Esophagus squamous epithelium (tissue), 5 donors: ENCODE data around the gene TXNRD1. TPM values are rescaled to one million over a fixed set of nuclear protein-coding genes. Genes with fewer than 3 reads are reported as not detected.

Source experiments
- DNase-seq: peaks from one replicate; lab custom pipeline; 2025; lab: John Stamatoyannopoulos, UW
- H3K27ac ChIP-seq, 4 donors: fragments of 200-600 bp; sonication (generic); one replicate each; pipeline ENCODE4 v1.5.1; 2016 to 2019; ENCODE audit warnings: mild to moderate bottlenecking in 1 of 4
- H3K27me3 ChIP-seq, 4 donors: fragments of 200-600 bp; sonication (generic); 1 replicate in 3 of 4; 2 replicates in 1 of 4; pipeline versions ENCODE4 v1.5.1 to v1.6.0; 2017 to 2021; ENCODE audit warnings: antibody characterized with exemption in 1 of 4
- H3K36me3 ChIP-seq, 3 donors: fragments of 200-600 bp; sonication (generic); one replicate each; pipeline ENCODE4 v1.5.1; 2016 to 2019
- H3K4me1 ChIP-seq, 3 donors: fragments of 200-600 bp; sonication (generic); one replicate each; pipeline ENCODE4 v1.5.1; 2017 to 2019
- H3K4me3 ChIP-seq, 4 donors: fragments of 200-600 bp; sonication (generic); 1 replicate in 3 of 4; 2 replicates in 1 of 4; pipeline ENCODE4 v1.5.1; 2016 to 2019; ENCODE audit warnings: mild to moderate bottlenecking in 2 of 4, moderate library complexity in 1 of 4
- H3K9me3 ChIP-seq, 3 donors: fragments of 200-600 bp; sonication (generic); one replicate each; pipeline ENCODE4 v1.5.1; 2016 to 2019
- POLR2A ChIP-seq, 4 donors: fragments of 450-650 bp; IDR thresholded peaks; one replicate each; pipeline ENCODE4 v1.6.1; 2017; ENCODE audit warnings: antibody characterized with exemption in 4 of 4, mild to moderate bottlenecking in 4 of 4, moderate library complexity in 3 of 4
- WGBS, 2 donors: methylation state at CpG; one replicate each; pipeline ENCODE4 v1.1.5; 2018; 5-methylcytosine and 5-hydroxymethylcytosine counted together
- intact Hi-C: fragments of 100-400 bp; cut with DNase I; formaldehyde crosslinking; loops from one replicate; pipeline ENCODE4 v1.15.0; 2022
- total RNA-seq, 4 donors: library from RNA; depleted of rRNA; stranded (reverse); fragments of >200 nt; gene quantifications; one replicate each; pipeline ENCODE4 v1.1.0, GENCODE V29; 2016
- TF ChIP-seq, protein P1 (sequence below), 6 experiments: fragments of 450-650 bp in 4 of 6; fragments of 200-600 bp in 2 of 6; sonication (generic) in 2 of 6; IDR thresholded peaks; one replicate each; pipeline ENCODE4 v1.5.1; 2016 to 2019; ENCODE audit warnings: antibody characterized with exemption in 6 of 6, mild to moderate bottlenecking in 4 of 6, moderate library complexity in 4 of 6
- donor health status: DM: yes; HTN: yes; CAD: no.

The TXNRD1 gene
- total RNA-seq, 4 donors from 2014 or later: 40.6 to 125 (median 82.0) TPM

DNA sequence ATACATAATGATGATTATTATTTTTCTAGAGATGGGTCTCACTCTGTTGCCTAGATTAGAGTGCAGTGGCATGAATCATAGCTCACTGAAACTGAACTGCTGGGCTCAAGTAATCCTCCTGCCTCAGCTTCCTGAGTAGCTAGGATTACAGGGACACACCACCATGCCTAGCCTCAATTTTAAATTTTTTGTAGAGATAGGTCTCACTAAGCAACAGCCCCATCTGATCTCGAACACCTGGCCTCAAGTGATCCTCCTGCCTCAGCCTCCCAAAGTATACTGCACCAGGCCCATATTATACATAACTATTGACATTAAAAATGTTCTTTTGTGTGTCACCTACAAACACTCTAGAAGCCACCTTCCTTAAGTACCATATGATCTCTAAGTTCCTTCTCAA, 3.4 kb downstream of the TXNRD1 start:
- peak overlapping the region; percentile 81 to 91 (median 87) for H3K27ac ChIP-seq
- no peaks in the 10 kb centered on the region for H3K9me3 ChIP-seq
- no peak for DNase-seq
- peaks cover 20 to 61% (median 25%) of the 10 kb centered on the region in 3 donors for H3K4me1 ChIP-seq
- TF ChIP-seq, protein P1, sequence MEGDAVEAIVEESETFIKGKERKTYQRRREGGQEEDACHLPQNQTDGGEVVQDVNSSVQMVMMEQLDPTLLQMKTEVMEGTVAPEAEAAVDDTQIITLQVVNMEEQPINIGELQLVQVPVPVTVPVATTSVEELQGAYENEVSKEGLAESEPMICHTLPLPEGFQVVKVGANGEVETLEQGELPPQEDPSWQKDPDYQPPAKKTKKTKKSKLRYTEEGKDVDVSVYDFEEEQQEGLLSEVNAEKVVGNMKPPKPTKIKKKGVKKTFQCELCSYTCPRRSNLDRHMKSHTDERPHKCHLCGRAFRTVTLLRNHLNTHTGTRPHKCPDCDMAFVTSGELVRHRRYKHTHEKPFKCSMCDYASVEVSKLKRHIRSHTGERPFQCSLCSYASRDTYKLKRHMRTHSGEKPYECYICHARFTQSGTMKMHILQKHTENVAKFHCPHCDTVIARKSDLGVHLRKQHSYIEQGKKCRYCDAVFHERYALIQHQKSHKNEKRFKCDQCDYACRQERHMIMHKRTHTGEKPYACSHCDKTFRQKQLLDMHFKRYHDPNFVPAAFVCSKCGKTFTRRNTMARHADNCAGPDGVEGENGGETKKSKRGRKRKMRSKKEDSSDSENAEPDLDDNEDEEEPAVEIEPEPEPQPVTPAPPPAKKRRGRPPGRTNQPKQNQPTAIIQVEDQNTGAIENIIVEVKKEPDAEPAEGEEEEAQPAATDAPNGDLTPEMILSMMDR (IDR thresholded peaks at IDR 0.05): no peak
- TF ChIP-seq POLR2A (IDR thresholded peaks at IDR 0.05): no peak
- 92 to 94% methylated on average over 1 of the region's 1 CpG for WGBS, 2 donors
- no peak overlapping the region for H3K4me3 ChIP-seq
- peaks cover 0 to 5% (median 0%) of the 10 kb centered on the region in 4 donors for H3K27me3 ChIP-seq
- no peaks in the 10 kb centered on the region for H3K36me3 ChIP-seq
- intact Hi-C loops: loop anchor here (5.0 kb wide), 2 partner anchors 68 to 138 kb away; no protein-coding TSS in a partner anchor

GRCh38 chr12:104219361-104219892, 3.8 kb downstream of the TXNRD1 start:
- no peak for DNase-seq
- Histone ChIP-seq H3K36me3 (no peaks in the 10 kb centered on the region), H3K4me3 (no peak overlapping the region), H3K4me1 (peaks cover 20 to 63% (median 25%) of the 10 kb centered on the region in 3 donors), H3K9me3 (no peaks in the 10 kb centered on the region), H3K27me3 (peaks cover 0 to 9% (median 0%) of the 10 kb centered on the region in 4 donors), H3K27ac (peak overlapping the region; percentile 81 to 91 (median 87))
- intact Hi-C loops: loop anchor here (5.0 kb wide), 2 partner anchors 68 to 138 kb away; no protein-coding TSS in a partner anchor
- TF ChIP-seq, protein P1 (IDR thresholded peaks at IDR 0.05): no peak
- no peak for TF ChIP-seq POLR2A (IDR thresholded peaks at IDR 0.05)
- 18 to 21% methylated on average over 4 of the region's 4 CpGs for WGBS, 2 donors

DNA sequence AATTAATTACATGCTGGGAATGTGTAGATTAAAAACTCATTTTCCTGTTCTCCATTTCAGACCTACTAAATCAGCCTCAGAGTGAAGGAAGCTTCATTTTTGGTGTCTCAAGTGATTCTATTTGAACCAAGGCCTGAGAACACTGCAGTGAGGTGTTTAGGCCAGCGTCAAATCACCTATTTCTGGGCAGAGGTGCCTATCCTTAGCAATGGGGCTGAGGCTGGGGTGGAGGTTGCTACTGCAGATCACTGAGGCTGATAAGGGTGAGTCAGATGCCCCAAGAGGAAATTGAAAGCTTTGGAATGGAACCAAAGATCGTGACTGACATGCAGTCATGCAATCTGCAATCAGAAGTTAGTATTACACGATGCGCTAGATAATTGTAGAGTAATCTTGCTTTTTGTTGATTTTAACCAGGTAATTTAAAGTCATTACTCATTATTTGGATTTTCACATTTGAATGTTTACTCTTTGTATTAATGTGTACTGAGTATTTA, 4.4 kb downstream of the TXNRD1 start:
- H3K27ac ChIP-seq: peak overlapping the region; percentile 81 to 91 (median 87)
- H3K4me1 ChIP-seq: peaks cover 20 to 63% (median 25%) of the 10 kb centered on the region in 3 donors
- peaks cover 0 to 9% (median 0%) of the 10 kb centered on the region in 4 donors for H3K27me3 ChIP-seq
- H3K4me3 ChIP-seq: peak overlapping the region in 1 of 4 donors; percentile 13
- 13 to 28% methylated on average over 4 of the region's 4 CpGs for WGBS, 2 donors
- no peak for DNase-seq
- intact Hi-C loops: loop anchor here (5.0 kb wide), 2 partner anchors 67 to 137 kb away; no protein-coding TSS in a partner anchor
- H3K9me3 ChIP-seq: no peaks in the 10 kb centered on the region
- no peak for TF ChIP-seq POLR2A (IDR thresholded peaks at IDR 0.05)
- TF ChIP-seq, protein P1 (IDR thresholded peaks at IDR 0.05): no peak
- no peaks in the 10 kb centered on the region for H3K36me3 ChIP-seq

DNA sequence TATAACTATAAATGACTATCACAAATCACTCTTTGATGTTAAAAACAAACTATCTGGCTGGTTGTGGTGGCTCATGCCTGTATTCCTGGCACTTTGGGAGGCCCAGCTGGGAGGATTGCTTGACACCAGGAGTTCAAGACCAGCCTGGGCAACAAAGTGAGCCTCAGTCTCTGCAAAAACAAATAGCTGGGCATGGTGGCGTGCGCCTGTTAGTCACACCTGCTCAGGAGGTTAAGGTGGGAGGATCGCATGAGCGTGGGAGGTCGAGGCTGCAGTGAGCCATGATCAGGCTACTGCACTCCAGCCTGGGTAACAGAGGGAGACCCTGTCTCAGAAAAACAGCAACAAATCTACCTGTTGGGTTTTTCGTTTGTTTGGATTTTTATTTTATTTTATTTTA, 5.4 kb downstream of the TXNRD1 start:
- H3K4me3 ChIP-seq: no peak overlapping the region
- no peak for TF ChIP-seq POLR2A (IDR thresholded peaks at IDR 0.05)
- TF ChIP-seq, protein P1 (IDR thresholded peaks at IDR 0.05): no peak
- no peaks in the 10 kb centered on the region for H3K36me3 ChIP-seq
- no peak for DNase-seq
- WGBS, 2 donors: 88 to 90% methylated on average over 4 to 6 of the region's 6 CpGs
- peaks cover 0 to 9% (median 0%) of the 10 kb centered on the region in 4 donors for H3K27me3 ChIP-seq
- H3K4me1 ChIP-seq: peaks cover 18 to 53% (median 21%) of the 10 kb centered on the region in 3 donors
- intact Hi-C loops: no loop called here
- H3K9me3 ChIP-seq: no peaks in the 10 kb centered on the region
- peak overlapping the region; percentile 81 to 91 (median 87) for H3K27ac ChIP-seq

- intact Hi-C loops: no loop called here
- 40 to 70% methylated on average over 1 of the region's 1 CpG for WGBS, 2 donors
- Histone ChIP-seq H3K9me3 (no peaks in the 10 kb centered on the region), H3K27ac (no peak overlapping the region), H3K4me3 (no peak overlapping the region), H3K36me3 (no peaks in the 10 kb centered on the region), H3K27me3 (peaks cover 0 to 9% (median 0%) of the 10 kb centered on the region in 4 donors), H3K4me1 (peaks cover 18 to 46% (median 21%) of the 10 kb centered on the region in 3 donors)
- DNase-seq: no peak
- no peak for TF ChIP-seq POLR2A (IDR thresholded peaks at IDR 0.05)
- TF ChIP-seq, protein P1 (IDR thresholded peaks at IDR 0.05): no peak
Observed at GRCh38 chr12:104222976-104223375, 7.4 kb downstream of the TXNRD1 start.
